PFSK-1 (cell line): ENCODE data around the gene OR52B6.

Source experiments
- FOXP2 ChIP-seq: optimal IDR thresholded peaks from 2 replicates; pipeline ENCODE3; 2011; ENCODE audit warnings: borderline replicate concordance, control low read depth, inconsistent platforms; ENCODE audit not compliant: insufficient read depth; ENCODE audit errors: extremely low read length, extremely low read depth
- POLR2AphosphoS5 ChIP-seq: IDR thresholded peaks from 2 replicates; pipeline ENCODE4 v1.6.1; 2012; ENCODE audit warnings: low read depth, mild to moderate bottlenecking, control low read depth, low read length, moderate library complexity
- TAF1 ChIP-seq: IDR thresholded peaks from 2 replicates; pipeline ENCODE4 v1.6.1; 2012; ENCODE audit warnings: low read length, control low read depth, borderline replicate concordance; ENCODE audit not compliant: insufficient read depth
- TF ChIP-seq, protein P1 (sequence below), 2 experiments: IDR thresholded peaks; 2 replicates each; pipeline versions ENCODE4 v1.6.1 to v1.8.0; 2011 to 2012; ENCODE audit warnings: low read depth in 2 of 2, low read length in 2 of 2, control low read depth in 1 of 2, inconsistent platforms in 1 of 2, mild to moderate bottlenecking in 1 of 2, moderate library complexity in 1 of 2; ENCODE audit not compliant: insufficient read depth in 1 of 2

DNA sequence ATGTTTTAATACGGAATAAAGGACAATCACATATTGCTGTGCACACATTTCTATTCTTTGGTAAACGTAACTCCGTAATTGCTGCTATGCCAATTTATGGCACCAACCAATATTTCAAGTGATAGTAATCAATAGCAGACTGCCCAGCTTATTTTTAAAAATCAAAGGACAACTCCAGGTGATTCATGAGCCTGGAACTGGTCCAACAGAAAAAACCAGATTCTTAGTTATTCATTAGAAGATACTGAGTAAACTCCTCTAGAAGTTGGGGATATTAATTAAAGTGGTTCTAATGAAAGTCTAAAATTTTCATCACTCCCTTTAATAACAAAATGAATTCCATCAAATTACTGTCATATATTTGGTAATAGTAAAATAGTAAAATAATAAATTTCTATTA, 22.9 kb upstream of the OR52B6 start:
- TF ChIP-seq TAF1 (no peak), POLR2AphosphoS5 (no peak), FOXP2 (no peak)
- TF ChIP-seq, protein P1, sequence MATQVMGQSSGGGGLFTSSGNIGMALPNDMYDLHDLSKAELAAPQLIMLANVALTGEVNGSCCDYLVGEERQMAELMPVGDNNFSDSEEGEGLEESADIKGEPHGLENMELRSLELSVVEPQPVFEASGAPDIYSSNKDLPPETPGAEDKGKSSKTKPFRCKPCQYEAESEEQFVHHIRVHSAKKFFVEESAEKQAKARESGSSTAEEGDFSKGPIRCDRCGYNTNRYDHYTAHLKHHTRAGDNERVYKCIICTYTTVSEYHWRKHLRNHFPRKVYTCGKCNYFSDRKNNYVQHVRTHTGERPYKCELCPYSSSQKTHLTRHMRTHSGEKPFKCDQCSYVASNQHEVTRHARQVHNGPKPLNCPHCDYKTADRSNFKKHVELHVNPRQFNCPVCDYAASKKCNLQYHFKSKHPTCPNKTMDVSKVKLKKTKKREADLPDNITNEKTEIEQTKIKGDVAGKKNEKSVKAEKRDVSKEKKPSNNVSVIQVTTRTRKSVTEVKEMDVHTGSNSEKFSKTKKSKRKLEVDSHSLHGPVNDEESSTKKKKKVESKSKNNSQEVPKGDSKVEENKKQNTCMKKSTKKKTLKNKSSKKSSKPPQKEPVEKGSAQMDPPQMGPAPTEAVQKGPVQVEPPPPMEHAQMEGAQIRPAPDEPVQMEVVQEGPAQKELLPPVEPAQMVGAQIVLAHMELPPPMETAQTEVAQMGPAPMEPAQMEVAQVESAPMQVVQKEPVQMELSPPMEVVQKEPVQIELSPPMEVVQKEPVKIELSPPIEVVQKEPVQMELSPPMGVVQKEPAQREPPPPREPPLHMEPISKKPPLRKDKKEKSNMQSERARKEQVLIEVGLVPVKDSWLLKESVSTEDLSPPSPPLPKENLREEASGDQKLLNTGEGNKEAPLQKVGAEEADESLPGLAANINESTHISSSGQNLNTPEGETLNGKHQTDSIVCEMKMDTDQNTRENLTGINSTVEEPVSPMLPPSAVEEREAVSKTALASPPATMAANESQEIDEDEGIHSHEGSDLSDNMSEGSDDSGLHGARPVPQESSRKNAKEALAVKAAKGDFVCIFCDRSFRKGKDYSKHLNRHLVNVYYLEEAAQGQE (IDR thresholded peaks at IDR 0.05; ENCODE audit: insufficient read depth in 1 of 2, low read depth in 2 of 2, low read length in 2 of 2), result no peak
